ENCODE data around the gene ZBTB14.
A peak's percentile ranks its signal among the peaks of the same experiment; 100 is the strongest.

Gene ZBTB14

DNA sequence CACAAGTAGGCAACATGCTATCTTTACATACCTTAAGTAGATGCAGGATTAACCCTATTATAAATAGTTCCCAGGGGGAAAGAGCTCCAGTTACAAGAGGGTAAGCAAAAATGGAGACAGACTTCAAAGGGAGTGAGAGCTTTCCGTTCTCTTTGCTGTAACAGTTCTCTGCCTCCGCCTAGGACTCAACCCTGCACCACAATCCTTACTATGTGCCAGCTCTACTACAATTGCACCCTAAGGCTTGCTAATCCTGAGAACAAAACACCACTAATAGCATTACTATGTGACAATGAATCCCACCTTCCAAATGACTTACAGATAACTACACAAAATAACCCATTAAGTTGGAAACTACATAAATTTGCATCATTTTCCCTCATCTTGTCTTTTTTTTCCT, 7.7 kb downstream of the ZBTB14 start:
- DNase-seq: no peak

DNA sequence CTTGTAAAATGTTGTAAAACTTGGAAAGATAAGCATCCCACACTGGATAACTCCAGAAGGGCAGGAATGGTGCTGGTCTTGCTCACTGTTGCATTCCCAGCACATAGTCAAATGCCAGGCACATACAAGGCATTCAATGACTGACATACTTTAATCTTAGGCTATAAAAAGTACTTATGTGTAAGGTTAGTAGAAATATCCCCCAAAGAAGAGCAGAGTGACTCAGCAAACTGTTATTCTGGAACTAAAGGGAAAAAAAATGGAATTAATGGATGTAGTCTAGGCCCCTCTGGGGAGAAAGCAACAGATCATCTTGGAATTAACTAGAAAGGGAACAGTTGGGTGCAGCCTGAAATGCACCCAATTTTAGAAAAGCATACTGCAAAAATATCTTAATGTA, 9.0 kb downstream of the ZBTB14 start:
- no peak for DNase-seq

DNA sequence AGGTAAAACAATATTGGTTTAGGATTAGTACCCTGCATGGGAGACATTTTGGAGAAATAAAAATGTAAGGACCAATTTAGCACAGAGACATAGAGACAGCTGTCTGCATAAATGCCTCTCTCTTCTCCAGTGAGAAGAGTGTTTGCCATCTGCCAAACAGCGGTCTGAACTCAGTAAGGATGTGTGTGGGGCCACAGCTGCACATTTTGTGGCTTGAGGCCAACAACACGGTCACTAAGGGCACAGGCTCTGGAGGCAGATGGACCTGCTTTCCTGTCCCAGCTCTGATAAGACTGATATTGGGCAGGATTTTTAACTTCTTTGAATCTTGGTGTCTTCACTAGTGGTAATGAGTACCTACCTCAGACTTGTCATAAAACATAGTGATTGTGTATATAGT, 10.2 kb downstream of the ZBTB14 start:
- DNase-seq: peak; percentile 84

DNA sequence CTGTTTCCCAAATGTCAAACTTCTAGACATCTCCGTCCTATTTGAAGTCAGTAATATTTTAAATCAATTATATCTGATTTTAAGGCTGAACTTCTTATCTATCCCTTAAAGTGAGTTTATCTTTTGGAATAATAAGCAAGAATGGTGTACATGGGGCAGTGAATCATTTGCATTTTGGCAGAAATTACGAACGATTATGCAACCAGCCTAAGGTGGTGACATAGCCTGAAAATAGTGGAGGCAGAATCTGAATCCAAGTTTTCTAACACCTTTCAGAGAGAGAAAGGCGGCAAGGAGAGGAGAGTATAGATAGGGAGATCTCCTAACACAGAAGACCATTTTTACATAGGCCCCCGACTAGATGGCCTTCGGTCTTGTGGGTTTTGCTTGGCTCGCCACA, 10.7 kb downstream of the ZBTB14 start:
- DNase-seq: no peak

DNA sequence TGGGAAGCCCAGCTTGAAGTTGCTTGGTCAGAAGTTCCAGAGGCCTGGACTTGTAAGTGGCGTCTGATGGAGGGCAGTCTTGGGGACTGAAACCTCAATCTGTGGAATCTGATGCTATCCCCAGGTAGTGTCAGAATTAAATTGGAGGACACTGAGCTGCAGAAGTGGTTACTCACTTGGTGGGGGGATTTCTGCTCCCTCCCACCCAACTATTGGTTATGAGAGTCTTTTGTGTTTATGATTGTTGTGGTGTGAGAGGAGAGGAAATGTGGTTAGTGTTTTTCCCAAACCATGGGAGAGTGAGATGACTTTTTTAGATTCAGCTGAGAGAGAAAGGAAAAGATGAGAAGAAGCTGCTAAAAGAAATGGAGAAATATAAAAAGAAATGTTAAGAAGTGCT, 12.8 kb downstream of the ZBTB14 start:
- DNase-seq: no peak

DNA sequence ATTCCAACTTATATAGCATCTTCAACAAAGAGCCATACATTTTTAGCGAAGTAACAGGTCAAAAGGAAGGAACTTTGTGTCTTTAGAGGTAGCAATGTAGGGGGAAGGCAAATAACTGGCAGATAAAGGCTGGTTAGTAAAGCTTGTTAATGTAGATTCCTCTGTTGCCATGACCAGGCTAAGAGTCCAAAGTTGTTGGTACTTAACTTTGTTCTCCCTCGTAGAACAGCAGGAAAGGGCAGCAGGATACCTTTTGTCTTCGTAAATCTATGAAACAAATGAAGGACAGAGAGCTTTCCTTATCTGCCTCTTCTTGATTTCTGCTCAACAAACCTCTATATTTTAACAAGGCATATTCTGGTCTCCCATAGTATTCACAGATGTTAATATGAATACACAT, 18.6 kb downstream of the ZBTB14 start:
- DNase-seq: no peak

DNA sequence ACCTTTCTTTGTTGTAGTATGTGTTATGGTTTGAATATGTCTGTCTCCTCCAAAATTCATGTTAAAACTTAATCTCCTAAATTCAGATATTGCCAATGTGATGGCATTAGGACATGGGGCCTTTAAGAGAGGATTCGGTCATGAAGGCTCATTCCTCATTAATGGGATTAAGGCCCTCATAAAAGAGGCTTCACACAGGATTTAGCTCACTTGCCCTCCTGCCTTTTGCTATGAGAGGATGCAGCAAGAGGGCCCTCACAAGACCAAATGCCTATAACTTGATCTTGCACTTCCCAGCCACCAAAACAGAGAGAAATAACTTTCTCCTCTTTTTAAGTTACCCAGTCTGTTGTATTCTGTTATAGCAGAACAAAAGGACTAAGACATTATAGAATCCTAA, 19.7 kb downstream of the ZBTB14 start:
- DNase-seq: no peak

DNA sequence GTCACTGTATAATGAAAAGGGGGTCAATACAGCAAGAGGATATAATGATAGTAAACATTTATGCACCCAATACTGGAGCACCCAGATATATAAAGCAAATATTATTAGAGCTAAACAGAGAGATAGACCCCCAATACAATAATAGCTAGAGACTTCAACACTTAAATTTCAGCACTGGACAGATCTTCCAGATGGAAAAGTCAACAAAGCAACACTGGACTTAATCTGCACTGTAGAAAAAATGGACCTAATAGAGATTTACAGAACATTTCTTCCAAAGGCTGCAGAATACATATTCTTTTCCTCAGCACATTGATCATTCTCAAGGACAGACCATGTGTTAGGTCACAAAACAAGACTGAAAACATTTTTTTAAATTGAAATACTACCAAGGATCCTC, 26.7 kb downstream of the ZBTB14 start:
- no peak for DNase-seq

DNA sequence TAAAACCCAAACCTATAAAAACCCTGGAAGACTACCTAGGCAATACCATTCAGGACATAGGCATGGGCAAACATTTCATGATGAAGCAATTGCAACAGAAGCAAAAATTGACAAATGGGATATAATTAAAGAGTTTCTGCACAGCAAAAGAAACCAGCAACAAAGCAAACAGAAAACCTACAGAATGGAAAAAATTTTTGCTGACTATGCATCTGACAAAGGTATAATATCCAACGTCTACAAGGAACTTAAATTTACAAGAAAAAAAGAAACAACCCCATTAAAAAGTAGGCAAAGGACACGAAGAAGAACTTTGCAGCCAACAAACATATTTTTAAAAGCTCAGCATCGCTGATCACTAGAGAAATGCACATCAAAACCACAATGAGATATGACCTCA, 28.8 kb downstream of the ZBTB14 start:
- no peak for DNase-seq

DNA sequence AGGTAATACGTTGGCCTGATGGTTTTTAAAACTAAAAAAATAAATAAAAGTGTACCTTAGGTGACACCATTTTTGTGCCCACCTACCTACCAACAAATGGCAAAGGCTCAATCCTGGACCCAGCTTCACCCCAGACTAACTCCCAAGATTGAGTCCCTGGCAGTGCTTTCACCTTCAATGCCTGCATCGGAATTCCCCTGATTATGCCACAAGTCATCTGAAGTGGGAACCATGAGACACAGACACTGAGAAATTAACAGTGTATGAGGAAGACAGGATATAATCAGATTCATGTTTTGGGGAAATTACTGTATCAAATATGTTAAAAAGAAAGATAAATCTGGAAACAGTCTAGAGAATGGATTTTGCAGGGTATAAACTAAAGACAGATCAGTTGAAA, 41.6 kb downstream of the ZBTB14 start:
- no peak for DNase-seq

DNA sequence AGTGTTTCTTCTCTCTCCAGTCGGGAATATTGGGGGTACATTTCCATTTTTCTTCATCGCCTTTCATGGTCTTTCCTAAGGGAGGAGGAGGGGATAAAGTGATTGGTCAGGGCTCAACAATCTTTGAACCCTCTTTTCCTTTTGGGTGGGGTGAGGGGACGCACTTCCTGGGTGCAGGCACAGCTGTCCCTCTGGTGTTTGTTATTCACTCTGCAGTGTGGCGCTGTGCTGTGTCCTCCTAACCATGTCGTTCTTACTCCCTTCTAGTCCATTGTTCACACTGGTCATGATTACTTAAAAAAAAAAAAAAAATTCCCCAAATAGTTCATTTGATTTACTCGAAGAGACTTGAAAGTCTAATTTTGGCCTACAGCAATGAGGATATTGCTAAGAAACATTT, 44.4 kb downstream of the ZBTB14 start:
- no peak for DNase-seq

DNA sequence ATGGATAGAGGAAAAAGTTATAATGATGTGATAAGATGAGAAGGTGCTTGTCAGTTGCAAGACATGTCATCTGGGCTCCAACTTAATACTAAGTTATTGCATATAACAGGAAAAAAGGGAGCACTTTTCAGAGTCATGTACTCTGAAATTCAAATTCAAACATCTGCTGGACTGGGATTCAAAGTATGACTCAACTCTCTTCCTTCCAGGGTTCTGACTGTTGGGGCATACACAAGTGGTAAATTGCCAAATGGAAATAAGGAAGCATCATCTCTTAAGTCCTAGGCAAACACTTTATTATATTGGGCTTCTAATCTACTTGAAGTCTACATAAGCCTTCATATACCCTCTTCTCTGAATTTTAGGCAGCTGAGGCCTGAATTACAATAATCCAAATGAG, 44.9 kb downstream of the ZBTB14 start:
- no peak for DNase-seq

DNA sequence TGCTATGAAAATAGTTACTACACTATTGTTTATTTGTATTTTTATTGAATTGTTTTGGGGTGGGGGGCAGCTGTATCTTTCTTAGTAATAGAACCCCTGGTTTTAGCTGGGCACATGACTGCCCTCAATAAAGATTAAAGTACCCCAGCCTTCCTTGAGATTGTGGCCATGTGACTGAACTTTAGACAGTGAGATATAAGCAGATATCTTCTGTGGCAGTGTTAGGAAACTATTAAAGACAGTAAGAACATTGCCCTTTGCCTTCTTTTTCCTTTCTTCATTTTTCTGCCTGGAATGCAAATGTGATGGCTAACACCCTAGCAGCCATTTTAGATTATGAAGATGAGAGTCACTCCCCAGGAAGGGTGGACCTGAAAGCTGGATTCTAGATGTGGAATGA, 50.6 kb downstream of the ZBTB14 start:
- no peak for DNase-seq

DNA sequence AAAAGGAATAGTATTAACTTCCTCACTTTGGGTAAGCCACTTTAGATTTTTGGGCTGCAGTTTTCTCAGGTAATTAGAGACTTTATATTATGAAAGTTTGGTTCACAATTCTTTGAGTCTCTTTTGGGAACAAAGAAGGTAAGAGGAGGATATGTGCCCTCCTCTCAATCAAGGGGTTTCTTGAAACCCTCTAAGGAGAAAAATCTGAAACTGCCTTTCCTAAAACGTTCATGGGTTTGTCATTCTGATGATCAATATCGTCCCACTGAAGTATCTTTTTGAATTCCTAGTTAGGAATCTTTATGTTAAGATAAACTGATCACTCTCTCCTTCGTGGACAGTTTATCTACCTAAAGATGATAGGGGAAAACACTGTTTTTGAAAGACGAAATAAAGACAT, 56.1 kb downstream of the ZBTB14 start:
- no peak for DNase-seq

Data from SHP77 treated with DMSO at 0.1 percent for 48 hours (cell line).